Measurements from ENCODE around the gene MYO3B. TPM values are rescaled to one million over a fixed set of nuclear protein-coding genes. Genes with fewer than 3 reads are reported as not detected.

The MYO3B gene
- total RNA-seq, 1 experiment from 2014 or later, result 0.50 TPM

DNA sequence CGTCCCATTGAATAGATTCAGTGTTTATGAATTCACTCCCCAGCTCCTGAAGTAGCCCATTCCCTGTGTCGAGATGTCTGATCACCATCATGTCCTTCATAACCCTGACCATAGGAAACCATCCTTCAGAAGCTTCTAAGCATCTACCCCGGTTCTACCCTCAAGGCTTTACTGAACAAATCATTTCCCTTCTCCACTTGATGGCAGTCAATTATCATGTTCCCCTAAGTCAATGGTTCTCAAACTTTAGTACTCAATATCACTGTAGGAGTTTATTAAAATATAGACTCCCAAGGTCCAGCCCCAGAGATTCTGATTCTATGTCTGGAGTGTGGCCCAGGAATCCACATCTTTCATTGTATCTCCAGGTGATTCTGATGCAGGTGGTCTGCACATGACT is 308.8 kb downstream of the MYO3B start:
- Mint-ChIP-seq H3K27me3 (ENCODE audit: low read depth) (no peaks in the 10 kb centered on the region; the same call in 1 of the 2 replicates), H3K27ac (no peak overlapping the region), H3K9me3 (peaks cover 6% of the 10 kb centered on the region), H3K4me1 (peaks cover 21% of the 10 kb centered on the region), H3K4me3 (no peak overlapping the region), H3K36me3 (no peaks in the 10 kb centered on the region; the same call in 1 of the 2 replicates)
- DNase-seq (ENCODE audit: low spot score), result no peak
- ChIA-PET CTCF (no interaction called here), POLR2A (interaction anchor here (0.7 kb wide), 1 partner anchor 11 kb away, joined by 4 read pairs; no protein-coding TSS in a partner anchor)
- no peak for ATAC-seq
- TF ChIP-seq PREB (CRISPR knock-in tag; IDR thresholded peaks at IDR 0.05; ENCODE audit: borderline replicate concordance) (no peak), CREB1 (CRISPR knock-in tag; IDR thresholded peaks at IDR 0.05) (no peak), HMGXB4 (CRISPR knock-in tag; IDR thresholded peaks at IDR 0.05) (no peak), GRHL2 (CRISPR knock-in tag; IDR thresholded peaks at IDR 0.05; ENCODE audit: insufficient replicate concordance, severe bottlenecking) (no peak), NR2C2 (CRISPR knock-in tag; IDR thresholded peaks at IDR 0.05) (no peak), OVOL2 (CRISPR knock-in tag; IDR thresholded peaks at IDR 0.05; ENCODE audit: borderline replicate concordance) (no peak), ZNF138 (CRISPR knock-in tag; conservative IDR thresholded peaks at IDR 0.05) (no peak), ATF6 (CRISPR knock-in tag; IDR thresholded peaks at IDR 0.05) (no peak), JAZF1 (CRISPR knock-in tag; IDR thresholded peaks at IDR 0.05) (no peak), NFYB (CRISPR knock-in tag; conservative IDR thresholded peaks at IDR 0.05; ENCODE audit: low read depth) (no peak), RORB (CRISPR knock-in tag; IDR thresholded peaks at IDR 0.05) (no peak), MLX (CRISPR knock-in tag; IDR thresholded peaks at IDR 0.05) (no peak), IRF2 (CRISPR knock-in tag; IDR thresholded peaks at IDR 0.05; ENCODE audit: borderline replicate concordance, low read depth) (no peak), FOXK1 (CRISPR knock-in tag; IDR thresholded peaks at IDR 0.05) (no peak), E2F1 (CRISPR knock-in tag; IDR thresholded peaks at IDR 0.05) (no peak)
- TF ChIP-seq, protein P1, sequence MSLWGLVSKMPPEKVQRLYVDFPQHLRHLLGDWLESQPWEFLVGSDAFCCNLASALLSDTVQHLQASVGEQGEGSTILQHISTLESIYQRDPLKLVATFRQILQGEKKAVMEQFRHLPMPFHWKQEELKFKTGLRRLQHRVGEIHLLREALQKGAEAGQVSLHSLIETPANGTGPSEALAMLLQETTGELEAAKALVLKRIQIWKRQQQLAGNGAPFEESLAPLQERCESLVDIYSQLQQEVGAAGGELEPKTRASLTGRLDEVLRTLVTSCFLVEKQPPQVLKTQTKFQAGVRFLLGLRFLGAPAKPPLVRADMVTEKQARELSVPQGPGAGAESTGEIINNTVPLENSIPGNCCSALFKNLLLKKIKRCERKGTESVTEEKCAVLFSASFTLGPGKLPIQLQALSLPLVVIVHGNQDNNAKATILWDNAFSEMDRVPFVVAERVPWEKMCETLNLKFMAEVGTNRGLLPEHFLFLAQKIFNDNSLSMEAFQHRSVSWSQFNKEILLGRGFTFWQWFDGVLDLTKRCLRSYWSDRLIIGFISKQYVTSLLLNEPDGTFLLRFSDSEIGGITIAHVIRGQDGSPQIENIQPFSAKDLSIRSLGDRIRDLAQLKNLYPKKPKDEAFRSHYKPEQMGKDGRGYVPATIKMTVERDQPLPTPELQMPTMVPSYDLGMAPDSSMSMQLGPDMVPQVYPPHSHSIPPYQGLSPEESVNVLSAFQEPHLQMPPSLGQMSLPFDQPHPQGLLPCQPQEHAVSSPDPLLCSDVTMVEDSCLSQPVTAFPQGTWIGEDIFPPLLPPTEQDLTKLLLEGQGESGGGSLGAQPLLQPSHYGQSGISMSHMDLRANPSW (CRISPR knock-in tag; conservative IDR thresholded peaks at IDR 0.05; ENCODE audit: low read depth), result no peak

DNA sequence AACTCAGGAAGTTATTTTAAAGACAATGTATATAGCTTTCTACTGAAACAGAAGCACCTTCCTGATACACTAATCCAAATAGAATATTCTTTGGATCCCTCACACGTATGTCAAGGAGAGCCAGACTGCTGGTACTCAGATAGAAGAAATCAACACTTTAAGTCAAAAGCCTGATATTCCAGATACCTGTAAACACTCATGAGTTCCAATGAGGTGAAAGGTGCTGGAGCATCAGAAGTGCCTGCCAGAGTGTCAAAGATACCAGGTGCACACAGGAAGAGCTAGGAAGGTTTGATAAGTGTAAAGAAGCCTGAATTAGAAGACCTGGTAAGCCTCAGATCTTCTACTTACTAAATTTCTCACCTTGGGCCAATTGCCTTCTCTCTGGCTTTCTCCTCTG is 310.9 kb downstream of the MYO3B start:
- H3K27me3 Mint-ChIP-seq (ENCODE audit: low read depth), result peaks cover 8% of the 10 kb centered on the region
- DNase-seq (ENCODE audit: low spot score) (no peak), ATAC-seq (no peak)
- ChIA-PET CTCF (no interaction called here), POLR2A (no interaction called here)
- no peaks in the 10 kb centered on the region for H3K9me3 Mint-ChIP-seq
- H3K4me3 Mint-ChIP-seq, result no peak overlapping the region
- H3K27ac Mint-ChIP-seq, result no peak overlapping the region
- H3K36me3 Mint-ChIP-seq, result no peaks in the 10 kb centered on the region
- peaks cover 21% of the 10 kb centered on the region for H3K4me1 Mint-ChIP-seq
- TF ChIP-seq ESRRA (CRISPR knock-in tag; IDR thresholded peaks at IDR 0.05; ENCODE audit: borderline replicate concordance) (no peak), EMX1 (CRISPR knock-in tag; IDR thresholded peaks at IDR 0.05) (no peak), ATF1 (CRISPR knock-in tag; IDR thresholded peaks at IDR 0.05) (no peak), FOXP1 (CRISPR knock-in tag; IDR thresholded peaks at IDR 0.05; ENCODE audit: borderline replicate concordance) (no peak), ZNF121 (CRISPR knock-in tag; IDR thresholded peaks at IDR 0.05) (no peak), ZSCAN18 (CRISPR knock-in tag; IDR thresholded peaks at IDR 0.05) (no peak)
- TF ChIP-seq, protein P2, sequence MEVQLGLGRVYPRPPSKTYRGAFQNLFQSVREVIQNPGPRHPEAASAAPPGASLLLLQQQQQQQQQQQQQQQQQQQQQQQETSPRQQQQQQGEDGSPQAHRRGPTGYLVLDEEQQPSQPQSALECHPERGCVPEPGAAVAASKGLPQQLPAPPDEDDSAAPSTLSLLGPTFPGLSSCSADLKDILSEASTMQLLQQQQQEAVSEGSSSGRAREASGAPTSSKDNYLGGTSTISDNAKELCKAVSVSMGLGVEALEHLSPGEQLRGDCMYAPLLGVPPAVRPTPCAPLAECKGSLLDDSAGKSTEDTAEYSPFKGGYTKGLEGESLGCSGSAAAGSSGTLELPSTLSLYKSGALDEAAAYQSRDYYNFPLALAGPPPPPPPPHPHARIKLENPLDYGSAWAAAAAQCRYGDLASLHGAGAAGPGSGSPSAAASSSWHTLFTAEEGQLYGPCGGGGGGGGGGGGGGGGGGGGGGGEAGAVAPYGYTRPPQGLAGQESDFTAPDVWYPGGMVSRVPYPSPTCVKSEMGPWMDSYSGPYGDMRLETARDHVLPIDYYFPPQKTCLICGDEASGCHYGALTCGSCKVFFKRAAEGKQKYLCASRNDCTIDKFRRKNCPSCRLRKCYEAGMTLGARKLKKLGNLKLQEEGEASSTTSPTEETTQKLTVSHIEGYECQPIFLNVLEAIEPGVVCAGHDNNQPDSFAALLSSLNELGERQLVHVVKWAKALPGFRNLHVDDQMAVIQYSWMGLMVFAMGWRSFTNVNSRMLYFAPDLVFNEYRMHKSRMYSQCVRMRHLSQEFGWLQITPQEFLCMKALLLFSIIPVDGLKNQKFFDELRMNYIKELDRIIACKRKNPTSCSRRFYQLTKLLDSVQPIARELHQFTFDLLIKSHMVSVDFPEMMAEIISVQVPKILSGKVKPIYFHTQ (CRISPR knock-in tag; IDR thresholded peaks at IDR 0.05), result no peak

Measured in WTC11 (cell line).